Measurements from ENCODE around the gene RNF112.

The RNF112 gene, protein sequence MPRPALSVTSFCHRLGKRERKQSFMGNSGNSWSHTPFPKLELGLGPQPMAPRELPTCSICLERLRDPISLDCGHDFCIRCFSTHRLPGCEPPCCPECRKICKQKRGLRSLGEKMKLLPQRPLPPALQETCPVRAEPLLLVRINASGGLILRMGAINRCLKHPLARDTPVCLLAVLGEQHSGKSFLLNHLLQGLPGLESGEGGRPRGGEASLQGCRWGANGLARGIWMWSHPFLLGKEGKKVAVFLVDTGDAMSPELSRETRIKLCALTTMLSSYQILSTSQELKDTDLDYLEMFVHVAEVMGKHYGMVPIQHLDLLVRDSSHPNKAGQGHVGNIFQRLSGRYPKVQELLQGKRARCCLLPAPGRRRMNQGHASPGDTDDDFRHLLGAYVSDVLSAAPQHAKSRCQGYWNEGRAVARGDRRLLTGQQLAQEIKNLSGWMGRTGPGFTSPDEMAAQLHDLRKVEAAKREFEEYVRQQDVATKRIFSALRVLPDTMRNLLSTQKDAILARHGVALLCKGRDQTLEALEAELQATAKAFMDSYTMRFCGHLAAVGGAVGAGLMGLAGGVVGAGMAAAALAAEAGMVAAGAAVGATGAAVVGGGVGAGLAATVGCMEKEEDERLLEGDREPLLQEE

DNA sequence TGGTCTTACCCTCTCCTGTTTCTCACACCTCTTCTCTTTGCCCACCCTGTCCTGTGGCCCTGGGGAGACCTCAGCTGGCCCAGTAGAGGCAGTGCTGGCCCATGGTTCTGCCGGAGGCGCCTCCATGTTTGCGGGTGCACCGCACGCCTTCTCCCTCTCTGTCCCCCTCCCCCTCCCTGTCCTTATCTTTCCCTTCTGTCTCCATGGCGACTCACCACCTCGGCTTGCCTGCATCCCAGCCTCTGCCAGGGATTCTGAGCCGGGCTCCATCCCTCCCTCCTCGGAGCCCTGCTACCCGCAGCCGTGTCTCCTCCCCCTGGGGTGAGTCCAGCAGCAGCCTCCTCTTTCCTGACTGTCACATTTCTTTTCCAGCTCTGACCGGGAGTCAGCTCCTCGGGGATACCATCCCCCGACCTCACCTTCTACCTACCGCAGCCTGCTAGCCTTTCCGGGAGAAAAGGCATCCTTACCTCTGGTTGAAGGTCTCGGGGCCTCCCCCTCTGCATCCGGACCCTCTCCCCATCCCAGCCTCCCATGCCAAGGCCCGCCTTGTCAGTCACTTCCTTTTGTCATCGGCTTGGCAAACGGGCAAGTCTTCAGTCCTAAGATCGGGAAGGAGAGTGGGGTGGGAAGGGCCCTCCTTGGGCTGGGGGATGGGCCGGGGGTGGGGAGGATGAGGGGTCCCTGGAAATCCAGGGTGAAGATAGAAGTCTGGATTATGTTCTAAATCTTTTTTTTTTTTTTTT, at the start of gene RNF112:
RNF112 (plus strand) TSS at position 358 of the 746 bp plus-strand sequence; CDS start at position 535, 177 bp downstream.
- DNase-seq, result no peak

DNA sequence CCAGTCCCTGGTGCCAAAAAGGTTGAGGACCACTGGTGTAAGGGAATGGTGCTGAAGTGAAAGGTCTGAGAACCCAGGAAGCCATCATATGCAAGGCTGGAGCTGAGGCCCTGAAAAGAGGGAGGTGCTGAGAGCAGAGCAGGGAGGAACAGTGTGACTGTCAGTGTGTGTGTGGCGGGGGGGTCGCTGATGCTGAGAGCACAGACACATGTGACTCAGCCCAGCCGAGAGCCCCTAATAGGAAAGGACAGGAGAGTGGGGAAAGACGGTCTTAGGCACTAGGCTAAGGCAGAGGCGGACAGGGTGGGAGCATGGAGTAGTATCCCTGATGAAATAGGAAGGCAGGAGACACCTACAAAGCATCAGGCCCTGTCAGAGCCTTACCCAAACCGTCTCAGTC, 49.7 kb upstream of the RNF112 start:
- DNase-seq, result no peak

DNA sequence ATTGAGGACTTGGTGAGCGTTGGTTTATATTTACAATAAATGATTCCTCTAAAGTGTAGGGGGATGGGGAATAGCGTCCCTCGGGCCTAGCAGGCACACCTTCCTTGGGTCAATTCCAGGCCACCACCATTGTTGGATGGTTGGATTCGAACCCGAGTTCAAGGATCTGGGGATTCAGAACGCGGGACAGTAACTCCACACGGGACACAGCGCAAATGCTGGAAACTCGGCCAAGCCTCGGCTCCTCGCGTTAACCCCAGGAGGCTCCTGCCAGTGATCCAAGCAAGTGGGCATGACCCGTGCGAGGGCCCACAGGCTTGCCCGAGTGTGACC, 49.1 kb upstream of the RNF112 start:
- no peak for DNase-seq

DNA sequence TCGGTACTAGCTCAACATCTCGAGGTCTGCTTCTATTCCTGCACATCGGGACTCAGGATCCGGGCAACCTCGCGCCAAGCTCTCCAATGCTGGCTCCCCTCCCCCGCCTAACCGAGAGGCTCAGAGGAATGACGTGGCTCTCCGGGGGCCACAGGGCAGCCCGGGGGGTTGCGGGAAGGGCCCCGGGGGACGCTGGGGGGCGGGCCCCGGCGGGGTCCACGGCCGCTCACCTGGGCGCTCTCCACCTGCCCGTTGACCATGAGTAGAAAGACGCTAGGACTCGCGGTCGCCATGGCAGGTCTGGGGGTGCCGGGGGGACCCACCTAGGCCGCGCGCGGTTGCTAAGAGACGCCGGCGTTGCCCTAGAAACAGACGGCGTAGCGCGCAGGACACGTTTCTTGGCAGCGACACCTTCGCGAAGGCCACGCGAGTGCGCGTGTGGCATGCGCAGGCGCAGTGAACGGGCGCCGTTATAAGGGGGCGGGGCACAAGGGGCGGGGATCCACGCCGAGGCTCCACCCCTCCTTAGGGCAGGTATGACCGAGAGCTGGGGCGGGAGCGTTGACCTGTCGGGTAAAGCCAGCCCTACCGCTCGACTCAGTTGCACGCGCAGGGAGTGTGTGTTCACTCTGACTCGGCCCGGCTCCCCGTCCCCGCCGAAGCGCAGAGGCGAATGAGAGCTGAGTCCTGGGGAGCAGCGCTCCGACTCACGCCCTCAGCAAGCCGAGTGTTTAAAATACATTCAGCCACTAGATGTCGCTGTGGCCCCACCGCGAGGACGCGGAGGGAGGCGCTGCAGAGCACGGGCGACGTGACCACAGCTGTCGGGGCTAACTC, 48.5 kb upstream of the RNF112 start, which contains the start of gene B9D1:
B9D1 (minus strand) TSS at position 447 of the 837 bp plus-strand sequence; CDS start at position 293, 154 bp downstream.
- peak; percentile 98 for DNase-seq

- DNase-seq, result no peak
Measured at GRCh38 chr17:19363114-19363438, 48.0 kb upstream of the RNF112 start.

GRCh38 chr17:19363460-19364035, 47.5 kb upstream of the RNF112 start:
- DNase-seq, result no peak

DNA sequence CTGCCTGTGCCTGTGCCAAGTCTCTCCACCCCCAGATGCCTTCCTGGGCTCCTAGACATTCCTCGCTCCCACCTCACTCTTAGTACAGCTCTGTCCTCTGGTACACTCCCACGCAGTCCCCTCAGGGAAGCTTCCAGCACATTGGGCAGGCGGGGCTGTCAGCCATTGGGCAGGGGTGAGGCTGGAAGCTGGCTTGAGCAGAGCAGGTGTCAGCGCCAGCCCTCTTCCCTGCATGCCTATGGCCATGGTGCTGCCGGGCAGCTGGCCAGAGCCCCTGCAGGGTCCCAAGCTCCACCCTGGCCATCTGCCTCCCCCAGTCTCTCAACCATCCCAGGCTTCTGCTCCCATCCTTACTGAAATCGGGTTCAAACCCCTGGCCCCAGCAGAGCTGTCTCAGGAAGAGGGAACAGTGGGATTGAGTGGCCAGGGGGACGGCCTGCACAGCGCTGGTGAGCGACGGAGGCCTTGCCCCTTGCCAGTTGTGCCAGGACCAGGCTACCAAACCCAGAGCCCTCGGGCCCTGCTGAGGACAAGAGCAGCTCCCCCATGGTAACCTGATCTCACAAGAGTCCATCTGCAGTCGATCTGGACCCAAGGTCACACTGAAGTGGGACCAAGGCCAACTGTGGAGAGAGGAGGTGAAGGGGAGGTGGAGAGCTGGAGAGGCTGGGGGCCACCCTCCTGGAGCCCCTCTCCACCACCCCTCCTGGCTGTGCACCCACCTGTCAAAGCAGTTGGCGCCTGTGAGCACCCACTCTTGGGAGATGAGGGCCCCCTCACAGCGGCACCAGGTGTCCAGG, 46.1 kb upstream of the RNF112 start:
- no peak for DNase-seq

DNA sequence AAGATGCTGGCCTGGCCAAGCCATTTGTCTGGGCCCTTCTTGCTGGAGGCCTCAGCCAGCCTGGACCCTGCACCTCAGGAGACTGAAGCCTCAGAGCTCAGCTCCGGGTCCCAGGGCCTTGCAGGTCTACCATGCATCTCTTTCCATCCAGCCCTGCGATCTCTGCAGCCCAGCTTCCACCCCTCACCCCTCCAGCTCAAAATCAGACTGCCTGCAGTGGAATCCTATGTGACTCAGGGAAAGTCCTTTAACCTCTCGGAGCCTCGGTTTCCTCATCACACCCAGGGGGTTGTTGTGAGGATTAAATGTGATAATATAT, 45.6 kb upstream of the RNF112 start:
- DNase-seq, result no peak

GRCh38 chr17:19365833-19366636, 45.0 kb upstream of the RNF112 start:
- DNase-seq, result no peak

- no peak for DNase-seq
Measured at GRCh38 chr17:19366637-19366972, 44.4 kb upstream of the RNF112 start.

GRCh38 chr17:19368229-19368628, 42.8 kb upstream of the RNF112 start:
- no peak for DNase-seq

DNA sequence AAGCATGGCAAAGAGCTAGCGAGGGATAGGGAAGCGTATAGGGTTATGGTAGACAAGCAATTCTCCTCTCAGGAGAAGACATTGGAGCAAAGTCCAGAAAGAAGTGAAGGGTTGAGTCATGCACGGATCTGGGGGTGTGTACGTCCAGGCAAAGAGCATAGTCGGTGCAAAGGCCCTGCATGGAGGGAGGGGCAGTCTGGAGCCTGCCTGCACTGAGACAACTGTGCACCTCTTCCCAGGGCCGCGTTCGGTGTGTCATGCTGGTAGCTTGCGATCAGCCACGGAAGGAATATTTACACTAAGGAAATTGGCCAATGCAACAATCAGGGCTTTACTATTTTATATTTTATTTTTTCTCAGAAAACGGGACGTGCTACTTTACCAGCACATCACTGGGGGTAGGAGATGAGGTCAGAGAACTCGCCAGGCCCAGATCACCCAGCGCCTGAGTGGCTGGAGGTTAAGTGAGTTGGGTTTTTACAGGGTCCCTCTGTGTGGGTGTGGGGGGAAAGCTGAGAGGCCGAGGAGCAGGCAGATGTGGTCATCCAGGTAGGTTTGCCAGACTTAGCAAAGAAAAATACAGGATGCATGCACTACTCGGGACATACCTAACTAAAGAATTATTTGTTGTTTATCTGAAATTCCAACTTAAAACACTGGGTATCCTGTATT, 41.8 kb upstream of the RNF112 start:
- no peak for DNase-seq

DNA sequence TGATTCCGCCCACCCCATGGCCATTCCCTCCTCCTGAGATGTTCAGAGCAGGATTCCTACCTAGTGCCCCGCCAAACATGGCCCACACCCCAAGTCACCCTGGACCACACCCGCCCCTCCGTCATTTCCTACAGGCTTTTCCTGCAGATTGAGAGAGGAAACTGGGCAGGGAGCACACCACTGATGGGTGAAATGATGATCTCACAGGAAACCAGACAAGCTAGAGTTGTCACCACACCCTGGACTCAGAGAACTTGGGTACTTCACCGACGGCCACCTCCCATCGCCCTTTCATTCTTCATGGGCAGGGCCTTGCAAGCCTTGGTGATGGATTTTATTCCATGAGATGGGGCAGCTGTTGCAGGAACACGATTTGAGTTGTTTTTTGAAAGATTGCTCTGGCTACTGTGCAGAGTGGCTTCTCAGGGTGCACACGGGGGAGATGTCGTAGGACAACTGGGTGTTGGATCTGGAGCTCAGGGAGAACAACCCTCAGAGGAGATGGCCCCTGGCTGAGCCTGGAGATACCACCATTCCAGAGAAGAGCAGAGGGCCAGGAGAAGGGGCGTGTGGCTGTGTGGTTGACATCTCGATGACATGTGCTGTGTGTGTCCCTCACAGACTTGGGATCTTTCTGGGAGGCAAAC, 41.1 kb upstream of the RNF112 start:
- no peak for DNase-seq

- DNase-seq, result peak; percentile 65
Measured at GRCh38 chr17:19370493-19370960, 40.5 kb upstream of the RNF112 start.

- DNase-seq, result peak; percentile 59
Measured at GRCh38 chr17:19371259-19372010, 39.6 kb upstream of the RNF112 start.

GRCh38 chr17:19372011-19372370, 39.0 kb upstream of the RNF112 start:
- peak; percentile 57 for DNase-seq

DNA sequence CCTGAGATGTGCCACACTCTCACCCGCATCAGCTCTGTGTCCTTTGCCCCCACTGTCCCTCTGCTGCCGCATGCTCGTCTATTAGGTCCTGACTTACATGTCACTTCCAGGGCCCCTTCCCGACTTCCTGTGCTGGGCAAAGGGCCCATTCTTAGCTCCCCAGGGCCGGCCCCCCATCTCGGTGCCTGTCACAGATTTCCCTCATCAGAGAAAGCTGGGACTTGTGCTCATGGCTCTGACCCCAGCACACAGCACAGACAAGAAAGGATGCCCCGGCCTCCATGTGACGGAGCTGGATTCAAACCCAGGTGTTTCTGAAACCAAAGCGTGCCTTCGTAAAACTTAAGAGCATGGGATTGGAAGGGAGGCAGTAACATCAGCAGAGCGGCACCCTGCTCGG, 38.6 kb upstream of the RNF112 start:
- DNase-seq, result no peak

DNA sequence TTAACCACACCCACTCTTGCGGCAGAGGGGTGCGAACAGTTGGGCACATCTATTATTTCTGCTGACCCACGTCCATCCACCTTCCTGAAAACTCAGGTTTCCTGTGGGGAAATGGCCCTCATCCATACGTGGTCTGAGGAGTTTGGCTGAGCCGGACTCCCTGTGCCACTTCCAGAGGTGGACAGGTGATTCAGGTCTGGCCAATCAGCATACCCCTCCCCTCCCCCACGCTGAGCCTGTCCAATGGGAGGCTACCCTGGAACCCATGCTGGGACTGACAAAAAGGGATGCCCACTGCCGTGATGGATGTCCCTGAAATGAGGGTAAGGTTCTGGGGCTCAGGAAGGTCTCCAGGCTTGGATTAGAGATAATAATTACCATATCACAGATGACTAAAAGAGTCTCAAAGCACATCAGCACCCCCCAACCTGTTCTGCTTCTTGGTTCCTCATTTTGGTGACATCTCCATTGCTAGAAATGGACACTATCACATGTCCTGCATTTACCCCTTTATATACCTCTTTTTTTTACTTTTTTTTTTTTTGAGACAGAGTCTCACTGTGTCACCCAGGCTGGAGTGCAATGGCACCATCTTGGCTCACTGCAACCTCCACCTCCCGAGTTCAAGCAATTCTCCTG, 38.0 kb upstream of the RNF112 start:
- DNase-seq, result peak; percentile 42

DNA sequence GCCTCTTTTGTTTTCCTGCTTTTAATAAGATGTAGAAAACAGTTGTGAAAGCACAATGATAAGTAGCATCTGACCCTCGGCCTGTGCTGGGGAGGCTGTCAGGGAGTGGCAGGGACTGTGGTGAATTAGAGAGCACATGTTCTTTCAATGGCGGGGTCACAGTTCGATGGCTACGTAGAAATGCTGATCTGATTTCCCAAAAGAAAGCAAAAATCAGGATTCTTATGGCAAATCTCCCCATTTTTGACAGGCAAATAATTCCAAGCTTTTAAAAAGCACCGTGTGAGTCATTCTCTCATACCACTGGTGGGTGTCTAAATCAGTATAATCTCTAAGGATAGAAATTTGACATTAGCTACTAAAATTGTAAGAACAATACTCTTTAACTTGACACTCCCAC, 36.9 kb upstream of the RNF112 start:
- peak; percentile 13 for DNase-seq

Measured in activated effector memory CD4-positive, alpha-beta T cell treated with anti-CD3 and anti-CD28 coated beads, Interleukin-2, amount 50 U/mL, for 16 hours (primary cell).